Spinal cord (tissue), 10 donors: Measurements from ENCODE around the gene SMYD3. TPM values are rescaled to one million over a fixed set of nuclear protein-coding genes. Genes with fewer than 3 reads are reported as not detected.

Experiments
- DNase-seq, 6 donors: peaks; one replicate each; pipeline versions ENCODE4 v3.0.0 to v3.0.0-alpha.2; 2013 to 2015; ENCODE audit warnings: low spot score in 6 of 6, low read depth in 4 of 6
- H3K27ac ChIP-seq: one replicate; pipeline ENCODE4 v1.5.1; 2013; ENCODE audit warnings: low read depth, low read length, control low read depth
- H3K27me3 ChIP-seq: one replicate; pipeline ENCODE4 v1.6.1; 2013; ENCODE audit warnings: low read length; ENCODE audit not compliant: control insufficient read depth, insufficient read depth
- H3K36me3 ChIP-seq: one replicate; pipeline ENCODE4 v1.6.1; 2013; ENCODE audit warnings: low read length; ENCODE audit not compliant: control insufficient read depth, insufficient read depth
- H3K4me1 ChIP-seq: one replicate; pipeline ENCODE4 v1.6.1; 2013; ENCODE audit warnings: low read length; ENCODE audit not compliant: control insufficient read depth, insufficient read depth
- H3K4me3 ChIP-seq: one replicate; pipeline ENCODE4 v1.5.1; 2013; ENCODE audit warnings: low read depth, low read length, control low read depth
- H3K9me3 ChIP-seq: one replicate; pipeline ENCODE4 v1.6.1; 2013; ENCODE audit warnings: low read length; ENCODE audit not compliant: control insufficient read depth, insufficient read depth
- WGBS: methylation state at CpG from one replicate; pipeline ENCODE4 v1.1.5; 2013; ENCODE audit warnings: missing lambda C conversion rate; ENCODE audit not compliant: insufficient coverage; 5-methylcytosine and 5-hydroxymethylcytosine counted together
- polyA plus RNA-seq, 2 donors: library from polyadenylated mRNA; unstranded; fragments of 120-200 nt; gene quantifications; one replicate each; pipeline ENCODE4 v1.2.1, GENCODE V29; 2013; ENCODE audit not compliant: insufficient read length in 2 of 2
- total RNA-seq, 2 donors: library from RNA; depleted of rRNA in 1 of 2; stranded (reverse); fragments of 120-200 nt in 1 of 2; fragments of >200 nt in 1 of 2; gene quantifications; one replicate each; pipeline versions ENCODE4 v1.2.3 to v1.2.4, GENCODE V29; 2013 to 2014
- donor health status: healthy.

The SMYD3 gene
- total and polyA plus RNA-seq, 4 donors: 37.5 to 54.4 (median 49.4) TPM

DNA sequence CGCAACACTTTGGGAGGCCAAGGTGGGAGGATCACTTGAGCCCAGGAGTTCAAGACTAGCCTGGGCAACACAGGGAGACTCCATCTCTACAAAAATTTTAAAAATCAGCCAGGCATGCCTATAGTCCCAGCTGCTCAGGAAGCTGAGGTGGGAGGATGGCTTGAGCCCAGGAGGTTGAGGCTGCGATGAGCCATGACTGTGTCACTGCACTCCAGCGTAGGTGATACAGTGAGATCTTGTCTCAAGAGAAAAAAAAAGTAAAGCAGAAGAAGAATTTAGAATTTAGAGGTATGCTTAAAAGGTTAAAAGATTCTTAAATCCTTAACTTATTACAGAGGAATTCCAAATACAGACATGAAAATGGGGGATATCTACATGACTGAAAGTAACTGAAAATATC is 79.5 kb downstream of the SMYD3 start:
- no peak for DNase-seq
- H3K27ac ChIP-seq: no peak overlapping the region
- no peak overlapping the region for H3K4me3 ChIP-seq
- H3K27me3 ChIP-seq: no peaks in the 10 kb centered on the region
- no peaks in the 10 kb centered on the region for H3K36me3 ChIP-seq
- no peaks in the 10 kb centered on the region for H3K9me3 ChIP-seq
- WGBS: 100% methylated on average over 1 of the region's 3 CpGs
- no peaks in the 10 kb centered on the region for H3K4me1 ChIP-seq

DNA sequence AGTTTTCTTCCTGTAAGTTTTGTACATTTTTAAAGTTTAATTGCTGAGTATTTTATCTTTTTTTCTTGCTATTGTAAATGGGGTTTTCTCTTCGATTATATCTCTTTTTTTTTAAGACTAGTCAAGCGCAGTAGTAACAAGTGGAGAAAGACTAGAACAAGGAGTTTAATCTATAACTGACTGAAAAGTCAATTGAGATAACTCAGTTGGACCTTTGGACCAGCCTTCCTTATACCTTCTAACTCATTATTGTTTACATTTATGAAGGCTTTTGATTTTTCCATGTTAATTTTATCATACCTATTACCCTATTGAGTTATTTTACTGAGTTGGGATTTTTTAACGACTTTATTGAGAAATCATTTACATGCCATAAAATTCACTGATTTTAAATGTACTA is 81.2 kb downstream of the SMYD3 start:
- no peak for DNase-seq
- no peaks in the 10 kb centered on the region for H3K36me3 ChIP-seq
- H3K4me3 ChIP-seq: no peak overlapping the region
- no peaks in the 10 kb centered on the region for H3K9me3 ChIP-seq
- no peaks in the 10 kb centered on the region for H3K4me1 ChIP-seq
- no peak overlapping the region for H3K27ac ChIP-seq
- no CpG with 5 or more reads among the region's 3 CpGs for WGBS
- no peaks in the 10 kb centered on the region for H3K27me3 ChIP-seq

DNA sequence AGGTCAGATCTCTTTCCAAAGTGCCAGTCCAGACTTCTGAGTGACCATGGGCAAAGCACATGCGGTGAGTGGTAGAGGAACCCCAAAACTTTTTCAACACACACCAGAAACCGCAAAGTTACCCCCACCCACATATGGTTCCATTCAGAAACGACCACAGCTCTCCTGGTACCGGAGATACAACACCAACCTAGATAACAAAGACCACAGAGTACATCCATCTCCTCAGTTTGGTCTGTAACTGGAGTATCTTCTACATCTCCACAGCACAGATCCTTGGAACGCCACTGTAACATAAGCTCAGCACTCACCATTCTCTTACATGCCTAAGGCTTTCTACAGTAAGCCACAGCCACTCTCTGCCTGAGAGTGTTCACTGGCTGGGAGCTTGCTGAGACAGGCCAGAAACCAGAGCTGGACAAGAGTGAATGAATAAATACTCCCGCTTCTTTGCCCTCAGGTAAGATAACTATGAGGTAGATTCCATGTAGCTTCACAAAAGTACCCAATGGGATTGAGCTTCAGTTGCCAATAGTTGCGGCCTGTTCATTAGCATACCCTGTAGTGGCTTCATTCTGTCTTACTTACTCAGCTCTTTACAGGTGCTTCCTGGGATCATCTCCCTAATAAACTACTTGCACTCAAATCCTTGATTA is 81.8 kb downstream of the SMYD3 start:
- no peaks in the 10 kb centered on the region for H3K9me3 ChIP-seq
- H3K4me1 ChIP-seq: no peaks in the 10 kb centered on the region
- H3K27me3 ChIP-seq: no peaks in the 10 kb centered on the region
- H3K27ac ChIP-seq: no peak overlapping the region
- H3K36me3 ChIP-seq: no peaks in the 10 kb centered on the region
- WGBS: 92% methylated on average over 7 of the region's 7 CpGs
- no peak for DNase-seq
- no peak overlapping the region for H3K4me3 ChIP-seq

DNA sequence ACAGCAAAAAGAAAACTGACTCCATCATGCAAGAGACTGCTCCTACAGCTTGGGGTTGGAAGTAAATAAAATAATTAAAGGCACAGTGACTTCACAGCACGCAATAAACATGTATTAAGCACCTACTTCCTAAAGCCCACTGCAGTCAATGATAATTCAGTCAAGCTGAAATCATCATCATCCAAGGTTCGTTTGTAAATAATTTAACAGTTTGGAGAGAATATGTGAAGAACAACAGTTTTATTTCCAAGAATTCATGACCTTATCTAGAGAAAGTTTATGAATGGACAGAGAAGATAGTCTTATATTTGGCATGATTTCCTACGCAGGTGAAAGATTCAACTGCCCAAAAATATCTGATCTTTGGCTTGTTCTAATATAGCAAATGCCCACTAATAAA is 86.8 kb downstream of the SMYD3 start:
- no peak overlapping the region for H3K4me3 ChIP-seq
- no peak overlapping the region for H3K27ac ChIP-seq
- no peaks in the 10 kb centered on the region for H3K27me3 ChIP-seq
- no peaks in the 10 kb centered on the region for H3K9me3 ChIP-seq
- WGBS: no CpG with 5 or more reads among the region's 3 CpGs
- H3K4me1 ChIP-seq: no peaks in the 10 kb centered on the region
- DNase-seq: no peak
- no peaks in the 10 kb centered on the region for H3K36me3 ChIP-seq

DNA sequence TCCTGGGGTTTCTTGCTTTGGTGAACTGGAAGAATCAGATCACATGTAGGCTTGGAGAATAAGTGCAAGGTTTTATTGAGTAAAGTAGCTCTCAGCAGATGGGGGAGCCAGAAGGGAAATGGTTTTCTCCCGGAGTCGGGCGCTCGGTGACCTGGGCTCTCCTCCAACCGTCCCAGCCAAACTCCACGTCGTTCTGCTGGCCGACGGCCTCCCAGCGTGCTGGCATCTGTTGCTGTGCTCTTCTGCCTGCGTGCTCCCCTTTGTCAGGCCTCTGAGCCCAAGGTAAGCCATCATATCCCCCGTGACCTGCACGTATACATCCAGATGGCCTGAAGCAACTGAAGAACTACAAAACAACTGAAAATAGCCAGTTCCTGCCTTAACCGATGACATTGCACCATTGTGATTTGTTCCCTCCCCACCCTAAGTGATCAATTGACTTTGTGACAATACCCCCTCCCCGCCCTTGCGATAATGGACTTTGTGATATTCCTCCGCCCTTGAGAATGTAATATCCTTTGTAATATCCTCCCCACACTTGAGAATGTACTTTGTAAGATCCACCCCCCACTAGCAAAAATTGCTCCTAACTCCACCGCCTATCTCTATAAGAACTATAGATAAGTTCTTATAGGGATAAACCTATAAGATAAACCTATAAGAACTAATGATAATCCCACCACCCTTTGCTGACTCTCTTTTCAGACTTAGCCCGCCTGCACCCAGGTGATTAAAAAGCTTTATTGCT is 88.3 kb downstream of the SMYD3 start:
- 84% methylated on average over 15 of the region's 19 CpGs for WGBS
- Histone ChIP-seq H3K27ac (no peak overlapping the region), H3K9me3 (no peaks in the 10 kb centered on the region), H3K4me1 (no peaks in the 10 kb centered on the region), H3K4me3 (no peak overlapping the region), H3K27me3 (no peaks in the 10 kb centered on the region), H3K36me3 (no peaks in the 10 kb centered on the region)
- DNase-seq: no peak

DNA sequence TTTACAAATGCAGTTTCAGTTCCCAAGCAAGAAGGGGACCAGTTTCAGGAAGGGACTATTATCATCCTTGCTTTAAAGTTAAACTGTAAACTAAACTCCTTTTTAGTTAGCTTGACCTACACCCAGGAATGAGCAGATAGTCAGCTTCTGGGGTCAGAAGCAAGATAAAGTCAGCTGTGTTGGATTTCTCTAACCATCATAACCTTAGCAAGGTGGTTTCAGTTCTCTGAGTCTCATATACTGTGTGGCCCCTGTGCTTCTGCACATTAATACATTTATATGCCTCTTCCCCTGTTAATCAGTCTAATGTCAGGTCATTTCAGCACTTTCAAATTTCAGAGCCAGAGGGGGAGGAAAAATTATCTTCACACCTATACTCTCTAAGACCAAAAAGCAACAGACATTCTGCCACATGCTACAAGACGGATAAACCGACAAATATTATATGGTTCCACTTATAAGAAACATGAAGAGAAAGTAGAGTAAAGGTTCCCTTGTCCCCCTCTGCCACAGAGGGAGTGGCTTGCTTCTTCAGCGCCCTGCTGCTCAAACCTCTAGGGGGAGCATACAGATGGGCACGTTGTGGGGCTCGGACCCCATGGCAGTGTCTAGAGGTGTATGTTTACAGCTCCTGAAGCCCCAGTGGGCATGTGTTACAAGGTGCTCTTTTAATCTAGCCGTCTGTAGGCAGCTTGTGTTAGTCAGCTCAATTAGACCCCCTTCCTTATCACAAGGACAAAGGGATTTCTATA is 89.1 kb downstream of the SMYD3 start:
- no peak overlapping the region for H3K27ac ChIP-seq

DNA sequence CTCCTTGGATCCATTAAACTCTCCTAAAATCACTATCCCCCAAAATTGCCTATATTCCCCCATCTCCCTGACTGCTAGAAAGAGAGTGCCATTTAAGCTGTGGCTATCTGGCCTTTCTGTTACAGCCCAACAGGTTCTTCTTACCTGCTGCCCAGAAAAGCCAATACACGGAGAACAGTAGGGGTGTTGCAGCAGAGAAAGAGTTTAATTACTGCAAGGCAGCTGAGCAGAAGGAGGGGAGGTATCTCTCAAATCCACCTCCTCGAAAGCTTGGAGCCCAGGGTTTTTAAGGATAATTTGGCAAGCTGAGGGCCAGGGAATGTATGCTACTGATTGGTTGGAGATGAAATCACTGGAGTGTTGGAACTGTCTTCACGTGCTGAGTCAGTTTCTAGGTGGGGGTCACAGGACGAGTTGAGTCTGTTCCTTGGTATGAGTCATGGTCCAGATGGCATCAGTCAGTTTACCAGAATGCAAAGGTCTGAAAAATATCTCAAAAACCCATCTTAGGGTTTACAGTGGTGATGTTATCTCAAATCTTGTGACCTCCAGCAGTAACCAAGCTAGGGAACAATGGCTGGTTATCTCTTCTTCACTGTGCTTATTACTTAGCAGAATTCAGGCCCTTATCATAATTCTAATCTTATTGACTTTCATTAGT is 89.8 kb downstream of the SMYD3 start:
- Histone ChIP-seq H3K4me1 (no peaks in the 10 kb centered on the region), H3K36me3 (no peaks in the 10 kb centered on the region), H3K4me3 (no peak overlapping the region), H3K27ac (no peak overlapping the region), H3K27me3 (no peaks in the 10 kb centered on the region), H3K9me3 (no peaks in the 10 kb centered on the region)
- 76% methylated on average over 3 of the region's 4 CpGs for WGBS
- DNase-seq: no peak

More for the DNA sequence above, 89.1 kb downstream of the SMYD3 start:
- no peaks in the 10 kb centered on the region for H3K27me3 ChIP-seq
- H3K9me3 ChIP-seq: no peaks in the 10 kb centered on the region
- DNase-seq: no peak
- no peak overlapping the region for H3K4me3 ChIP-seq
- no peaks in the 10 kb centered on the region for H3K4me1 ChIP-seq
- WGBS: no CpG with 5 or more reads among the region's 6 CpGs
- no peaks in the 10 kb centered on the region for H3K36me3 ChIP-seq

DNA sequence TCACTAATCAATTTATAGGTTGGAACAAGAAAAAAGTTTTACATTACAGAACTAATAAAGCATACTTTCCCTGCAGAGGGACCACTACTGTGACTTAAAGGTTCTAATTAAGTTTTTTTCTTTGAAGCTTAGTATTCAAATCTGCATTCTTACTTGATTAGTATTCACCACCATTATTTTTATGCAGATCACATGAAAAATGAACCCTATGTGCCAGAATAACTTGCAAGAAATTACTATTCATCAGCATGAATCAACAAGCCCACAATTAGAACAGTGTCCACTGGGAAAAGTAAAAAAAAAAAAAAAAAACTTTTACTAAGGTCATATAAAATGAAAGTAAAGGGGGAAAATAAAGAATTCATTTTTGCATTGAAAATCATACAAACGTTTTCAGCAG is 90.8 kb downstream of the SMYD3 start:
- Histone ChIP-seq H3K27me3 (no peaks in the 10 kb centered on the region), H3K4me1 (no peaks in the 10 kb centered on the region), H3K4me3 (no peak overlapping the region), H3K36me3 (no peaks in the 10 kb centered on the region), H3K9me3 (no peaks in the 10 kb centered on the region), H3K27ac (no peak overlapping the region)
- WGBS: 80% methylated on average over 1 of the region's 1 CpG
- no peak for DNase-seq

DNA sequence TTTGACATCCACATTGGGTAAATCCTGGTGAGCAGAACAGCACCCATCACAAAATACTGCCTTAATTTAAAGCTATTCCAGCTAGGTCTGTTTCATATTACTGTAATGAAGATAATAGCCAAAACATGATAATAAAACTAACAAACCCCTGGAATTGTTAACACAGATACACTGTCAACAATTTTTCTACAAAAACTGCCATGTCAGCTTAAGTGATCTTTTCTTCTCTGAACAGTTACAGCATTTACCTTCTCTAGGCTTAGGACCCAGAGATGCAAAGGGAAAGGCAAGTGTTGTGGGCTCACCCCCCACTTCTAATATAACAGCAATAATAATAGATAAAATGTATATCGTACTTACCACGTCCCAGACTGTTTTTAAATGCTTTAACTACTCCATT is 92.1 kb downstream of the SMYD3 start:
- Histone ChIP-seq H3K9me3 (no peaks in the 10 kb centered on the region), H3K27me3 (no peaks in the 10 kb centered on the region), H3K27ac (no peak overlapping the region), H3K4me1 (no peaks in the 10 kb centered on the region), H3K36me3 (no peaks in the 10 kb centered on the region), H3K4me3 (no peak overlapping the region)
- no CpG with 5 or more reads among the region's 2 CpGs for WGBS
- no peak for DNase-seq
